Measurements from ENCODE around the gene RAB11FIP2.

RAB11FIP2 gene

DNA sequence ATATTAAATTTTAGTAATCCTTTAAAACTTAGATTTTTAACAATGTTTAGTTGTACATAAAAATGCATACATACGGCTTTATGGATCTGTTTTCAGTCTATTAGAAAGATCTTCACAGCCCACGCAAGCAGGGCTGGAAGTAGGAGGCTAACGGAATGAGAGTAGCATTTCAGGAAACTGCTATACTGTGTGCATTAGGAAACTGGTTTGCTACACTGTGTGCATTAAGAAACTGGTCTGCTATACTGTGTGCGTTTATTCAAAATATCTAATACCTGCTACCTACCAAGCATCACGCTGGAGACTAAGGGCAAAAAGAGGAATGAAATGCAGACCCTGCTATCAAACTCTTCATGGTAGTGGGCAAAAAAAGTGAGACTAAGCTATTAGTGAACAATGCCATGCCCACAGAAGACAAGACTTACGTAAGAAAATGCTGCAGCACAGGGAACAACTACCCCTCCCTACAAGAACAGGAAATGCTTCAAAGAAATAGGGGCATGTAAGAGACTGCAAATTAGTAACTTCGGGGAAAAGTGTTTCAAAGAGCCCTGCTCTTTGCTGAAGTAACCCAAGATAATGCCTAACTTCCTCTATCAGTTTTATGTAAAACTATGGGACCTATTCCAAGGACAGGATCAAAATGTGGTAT, 11.3 kb downstream of the RAB11FIP2 start:
- H3K4me3 ChIP-seq (ENCODE audit: low read length in 2 of 2), result no peak overlapping the region
- H3K4me1 ChIP-seq (ENCODE audit: control insufficient read depth in 2 of 2, insufficient read depth in 2 of 2, low read length in 2 of 2), result no peaks in the 10 kb centered on the region

DNA sequence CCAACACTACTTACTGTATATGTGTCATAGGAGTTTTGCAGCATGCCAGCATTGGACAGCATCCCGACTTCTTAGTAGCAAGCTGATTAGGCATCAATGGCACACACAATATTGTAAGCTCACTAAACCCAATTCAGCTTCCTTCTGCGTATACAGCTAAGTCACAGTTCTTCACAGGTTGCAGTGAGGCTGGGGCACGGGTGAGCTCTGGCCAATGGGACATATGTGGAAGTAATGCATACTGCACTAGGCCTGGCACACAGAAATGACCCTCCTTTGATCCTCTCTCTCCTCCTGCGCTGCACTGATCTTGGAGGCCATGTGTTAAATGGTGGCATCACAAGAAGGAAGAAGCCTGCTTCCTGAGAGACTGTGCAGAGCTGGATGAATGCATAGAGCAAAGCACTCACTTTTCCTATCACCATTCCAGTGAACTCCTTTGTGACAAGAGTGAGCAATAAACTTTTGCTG, 11.9 kb downstream of the RAB11FIP2 start:
- no peaks in the 10 kb centered on the region for H3K4me1 ChIP-seq (ENCODE audit: control insufficient read depth in 2 of 2, insufficient read depth in 2 of 2, low read length in 2 of 2)
- no peak overlapping the region for H3K9ac ChIP-seq (ENCODE audit: low read depth in 1 of 2, low read length in 2 of 2)
- H3K36me3 ChIP-seq (ENCODE audit: control insufficient read depth in 2 of 2, insufficient read depth in 2 of 2, low read length in 2 of 2), result peaks cover 3 to 10% of the 10 kb centered on the region in 2 donors
- no peaks in the 10 kb centered on the region for H3K9me3 ChIP-seq (ENCODE audit: control insufficient read depth in 2 of 2, low read length in 2 of 2)
- no peak overlapping the region for H3K4me3 ChIP-seq (ENCODE audit: low read length in 2 of 2)
- no peaks in the 10 kb centered on the region for H3K27me3 ChIP-seq (ENCODE audit: control insufficient read depth in 2 of 2, insufficient read depth in 2 of 2, low read length in 2 of 2)
- H3K27ac ChIP-seq (ENCODE audit: low read depth in 2 of 2, low read length in 2 of 2), result no peak overlapping the region

More for the DNA sequence above, 11.3 kb downstream of the RAB11FIP2 start:
- Histone ChIP-seq H3K27me3 (ENCODE audit: control insufficient read depth in 2 of 2, insufficient read depth in 2 of 2, low read length in 2 of 2) (no peaks in the 10 kb centered on the region), H3K9ac (ENCODE audit: low read depth in 1 of 2, low read length in 2 of 2) (no peak overlapping the region), H3K27ac (ENCODE audit: low read depth in 2 of 2, low read length in 2 of 2) (no peak overlapping the region), H3K9me3 (ENCODE audit: control insufficient read depth in 2 of 2, low read length in 2 of 2) (no peaks in the 10 kb centered on the region), H3K36me3 (ENCODE audit: control insufficient read depth in 2 of 2, insufficient read depth in 2 of 2, low read length in 2 of 2) (peaks cover 3 to 10% of the 10 kb centered on the region in 2 donors)

DNA sequence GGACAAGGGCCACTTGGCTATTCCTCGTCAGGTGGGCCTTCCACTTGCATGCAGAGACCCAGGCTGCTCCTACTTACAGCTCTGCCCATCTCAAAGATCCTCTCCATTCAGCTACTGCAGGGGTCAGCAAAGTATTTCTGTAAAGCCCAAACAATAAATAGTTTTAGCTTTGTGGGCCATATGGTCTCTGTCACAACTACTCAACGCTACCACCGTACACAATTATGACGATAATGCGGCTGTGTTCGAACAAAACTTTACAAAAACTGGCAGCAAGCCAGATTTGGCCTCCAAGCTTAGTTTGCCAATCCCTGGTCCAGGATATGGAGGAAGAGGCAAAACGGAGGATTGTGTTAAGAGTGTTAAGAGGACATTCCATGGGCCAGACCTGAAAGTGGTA, 12.8 kb downstream of the RAB11FIP2 start:
- no peaks in the 10 kb centered on the region for H3K9me3 ChIP-seq (ENCODE audit: control insufficient read depth in 2 of 2, low read length in 2 of 2)
- H3K4me1 ChIP-seq (ENCODE audit: control insufficient read depth in 2 of 2, insufficient read depth in 2 of 2, low read length in 2 of 2), result no peaks in the 10 kb centered on the region
- no peak overlapping the region for H3K4me3 ChIP-seq (ENCODE audit: low read length in 2 of 2)

DNA sequence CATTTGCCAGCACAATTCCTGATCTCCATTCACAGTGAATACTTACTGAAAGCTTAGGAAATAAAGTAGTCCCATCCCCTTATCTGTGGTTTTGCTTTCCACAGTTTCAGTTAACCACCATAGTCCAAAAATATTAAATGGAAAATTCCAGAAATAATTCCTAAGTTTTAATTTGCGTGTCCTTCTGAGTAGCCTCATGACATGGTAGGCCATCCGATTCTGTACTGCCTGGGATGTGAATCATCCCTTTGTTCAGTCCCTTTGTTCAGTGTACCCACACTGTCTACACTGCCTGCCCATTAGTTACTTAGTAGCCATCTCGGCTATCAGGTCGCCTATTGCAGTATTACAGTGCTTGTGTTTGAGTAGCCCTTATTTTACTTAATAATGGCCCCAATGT, 14.2 kb downstream of the RAB11FIP2 start:
- Histone ChIP-seq H3K4me1 (ENCODE audit: control insufficient read depth in 2 of 2, insufficient read depth in 2 of 2, low read length in 2 of 2) (no peaks in the 10 kb centered on the region), H3K4me3 (ENCODE audit: low read length in 2 of 2) (no peak overlapping the region), H3K9ac (ENCODE audit: low read depth in 1 of 2, low read length in 2 of 2) (no peak overlapping the region), H3K27me3 (ENCODE audit: control insufficient read depth in 2 of 2, insufficient read depth in 2 of 2, low read length in 2 of 2) (no peaks in the 10 kb centered on the region), H3K36me3 (ENCODE audit: control insufficient read depth in 2 of 2, insufficient read depth in 2 of 2, low read length in 2 of 2) (peaks cover 3 to 10% of the 10 kb centered on the region in 2 donors), H3K9me3 (ENCODE audit: control insufficient read depth in 2 of 2, low read length in 2 of 2) (no peaks in the 10 kb centered on the region), H3K27ac (ENCODE audit: low read depth in 2 of 2, low read length in 2 of 2) (no peak overlapping the region)

More for the DNA sequence above, 12.8 kb downstream of the RAB11FIP2 start:
- no peak overlapping the region for H3K9ac ChIP-seq (ENCODE audit: low read depth in 1 of 2, low read length in 2 of 2)
- H3K27me3 ChIP-seq (ENCODE audit: control insufficient read depth in 2 of 2, insufficient read depth in 2 of 2, low read length in 2 of 2), result no peaks in the 10 kb centered on the region
- H3K27ac ChIP-seq (ENCODE audit: low read depth in 2 of 2, low read length in 2 of 2), result no peak overlapping the region
- H3K36me3 ChIP-seq (ENCODE audit: control insufficient read depth in 2 of 2, insufficient read depth in 2 of 2, low read length in 2 of 2), result peaks cover 3 to 10% of the 10 kb centered on the region in 2 donors

DNA sequence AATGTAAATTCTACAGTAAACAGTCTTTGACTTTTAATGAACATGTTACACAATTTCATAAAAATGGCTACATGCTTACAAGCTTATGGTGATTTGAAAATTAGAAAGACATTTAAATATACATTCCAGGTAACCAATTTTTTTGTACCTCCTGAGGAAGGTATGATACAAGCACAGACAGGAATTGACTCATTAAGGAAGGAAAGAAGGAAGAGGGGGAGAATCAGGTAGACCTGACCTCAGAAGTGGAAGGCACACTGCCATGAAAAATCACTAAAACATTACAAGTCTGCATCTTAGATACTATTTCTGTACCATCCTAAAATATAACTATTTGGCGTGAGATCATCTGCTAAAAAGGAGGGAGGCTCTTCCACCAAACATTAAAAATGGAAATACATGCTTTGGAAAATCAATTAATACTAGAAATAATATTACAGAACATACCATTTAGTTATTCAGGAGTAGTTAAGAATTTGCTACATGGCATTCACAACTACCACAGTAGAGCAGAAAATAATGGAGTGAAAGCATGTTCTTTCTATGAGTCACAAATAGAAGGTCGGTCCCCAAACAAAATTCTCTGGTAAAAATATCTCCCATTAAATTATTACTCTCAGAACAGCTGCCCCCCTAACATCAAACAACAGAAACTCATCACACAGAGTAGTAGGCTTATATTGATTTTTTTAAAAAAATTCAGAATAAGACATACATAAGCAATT, 15.2 kb downstream of the RAB11FIP2 start:
- Histone ChIP-seq H3K9ac (ENCODE audit: low read depth in 1 of 2, low read length in 2 of 2) (no peak overlapping the region), H3K27me3 (ENCODE audit: control insufficient read depth in 2 of 2, insufficient read depth in 2 of 2, low read length in 2 of 2) (no peaks in the 10 kb centered on the region), H3K4me3 (ENCODE audit: low read length in 2 of 2) (no peak overlapping the region), H3K9me3 (ENCODE audit: control insufficient read depth in 2 of 2, low read length in 2 of 2) (no peaks in the 10 kb centered on the region), H3K36me3 (ENCODE audit: control insufficient read depth in 2 of 2, insufficient read depth in 2 of 2, low read length in 2 of 2) (peaks cover 3 to 10% of the 10 kb centered on the region in 2 donors), H3K4me1 (ENCODE audit: control insufficient read depth in 2 of 2, insufficient read depth in 2 of 2, low read length in 2 of 2) (no peaks in the 10 kb centered on the region), H3K27ac (ENCODE audit: low read depth in 2 of 2, low read length in 2 of 2) (no peak overlapping the region)

DNA sequence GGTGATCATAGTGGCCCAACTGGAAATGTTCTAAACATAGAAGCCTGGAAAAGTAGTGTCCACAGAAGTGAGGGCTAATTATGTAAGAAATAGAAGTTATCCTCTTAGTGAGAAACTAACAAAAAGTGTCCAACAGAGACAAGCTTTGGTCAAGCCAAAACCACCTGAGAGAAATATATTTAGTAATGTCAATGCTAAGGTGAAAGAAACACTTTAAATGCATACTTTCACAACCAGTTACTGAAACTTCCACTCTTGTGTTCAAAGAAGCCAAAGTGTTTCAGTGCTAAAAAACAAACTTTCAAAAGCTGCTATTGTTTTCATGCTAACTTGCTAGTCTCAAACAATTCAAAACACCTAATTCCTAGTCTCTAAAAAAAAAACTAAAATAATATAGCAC, 18.1 kb downstream of the RAB11FIP2 start:
- Histone ChIP-seq H3K4me1 (ENCODE audit: control insufficient read depth in 2 of 2, insufficient read depth in 2 of 2, low read length in 2 of 2) (no peaks in the 10 kb centered on the region), H3K27ac (ENCODE audit: low read depth in 2 of 2, low read length in 2 of 2) (no peak overlapping the region), H3K9me3 (ENCODE audit: control insufficient read depth in 2 of 2, low read length in 2 of 2) (no peaks in the 10 kb centered on the region), H3K9ac (ENCODE audit: low read depth in 1 of 2, low read length in 2 of 2) (no peak overlapping the region), H3K4me3 (ENCODE audit: low read length in 2 of 2) (no peak overlapping the region), H3K36me3 (ENCODE audit: control insufficient read depth in 2 of 2, insufficient read depth in 2 of 2, low read length in 2 of 2) (peaks cover 0 to 4% of the 10 kb centered on the region in 2 donors), H3K27me3 (ENCODE audit: control insufficient read depth in 2 of 2, insufficient read depth in 2 of 2, low read length in 2 of 2) (no peaks in the 10 kb centered on the region)

DNA sequence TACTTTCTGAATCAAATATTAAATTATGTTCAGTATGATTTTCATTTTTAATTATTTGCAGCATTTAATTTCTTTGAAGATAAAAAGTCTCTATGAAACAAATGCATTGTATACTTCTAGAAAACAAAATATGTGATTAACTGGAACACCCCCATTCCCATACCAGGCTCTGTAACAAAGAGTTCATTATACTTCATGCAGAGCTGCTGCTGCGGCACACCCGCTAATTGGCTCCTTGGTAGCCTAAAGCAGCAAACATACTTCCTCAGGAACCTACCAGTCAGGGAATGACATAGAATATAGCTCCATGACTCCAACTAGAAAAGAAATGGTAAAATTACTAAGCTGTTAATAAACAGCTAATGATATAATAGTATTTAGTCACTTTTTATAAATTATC, 19.3 kb downstream of the RAB11FIP2 start:
- Histone ChIP-seq H3K9ac (ENCODE audit: low read depth in 1 of 2, low read length in 2 of 2) (no peak overlapping the region), H3K4me1 (ENCODE audit: control insufficient read depth in 2 of 2, insufficient read depth in 2 of 2, low read length in 2 of 2) (no peaks in the 10 kb centered on the region), H3K27me3 (ENCODE audit: control insufficient read depth in 2 of 2, insufficient read depth in 2 of 2, low read length in 2 of 2) (no peaks in the 10 kb centered on the region), H3K36me3 (ENCODE audit: control insufficient read depth in 2 of 2, insufficient read depth in 2 of 2, low read length in 2 of 2) (no peaks in the 10 kb centered on the region), H3K4me3 (ENCODE audit: low read length in 2 of 2) (no peak overlapping the region), H3K9me3 (ENCODE audit: control insufficient read depth in 2 of 2, low read length in 2 of 2) (no peaks in the 10 kb centered on the region), H3K27ac (ENCODE audit: low read depth in 2 of 2, low read length in 2 of 2) (no peak overlapping the region)

DNA sequence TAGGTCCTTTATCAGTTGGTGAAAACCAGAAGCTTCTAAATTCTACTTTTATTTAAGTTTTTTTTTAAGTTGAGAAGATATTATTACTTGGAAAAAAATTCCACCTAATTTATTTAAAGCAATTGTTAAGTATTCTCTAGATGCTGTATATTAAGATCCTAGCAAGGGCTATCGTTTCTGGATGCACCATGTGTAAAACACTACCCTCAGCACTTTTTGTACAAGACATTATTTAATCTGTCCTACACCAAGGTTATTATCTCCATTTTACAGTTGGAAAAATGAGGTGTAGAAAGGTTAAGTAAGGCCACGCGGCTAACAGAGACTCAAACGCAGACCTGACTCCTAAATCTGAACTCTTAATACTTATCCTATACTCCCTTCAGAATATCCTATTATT, 19.8 kb downstream of the RAB11FIP2 start:
- no peaks in the 10 kb centered on the region for H3K9me3 ChIP-seq (ENCODE audit: control insufficient read depth in 2 of 2, low read length in 2 of 2)
- no peaks in the 10 kb centered on the region for H3K36me3 ChIP-seq (ENCODE audit: control insufficient read depth in 2 of 2, insufficient read depth in 2 of 2, low read length in 2 of 2)
- H3K9ac ChIP-seq (ENCODE audit: low read depth in 1 of 2, low read length in 2 of 2), result no peak overlapping the region
- no peak overlapping the region for H3K4me3 ChIP-seq (ENCODE audit: low read length in 2 of 2)
- H3K27me3 ChIP-seq (ENCODE audit: control insufficient read depth in 2 of 2, insufficient read depth in 2 of 2, low read length in 2 of 2), result no peaks in the 10 kb centered on the region
- no peaks in the 10 kb centered on the region for H3K4me1 ChIP-seq (ENCODE audit: control insufficient read depth in 2 of 2, insufficient read depth in 2 of 2, low read length in 2 of 2)
- no peak overlapping the region for H3K27ac ChIP-seq (ENCODE audit: low read depth in 2 of 2, low read length in 2 of 2)

DNA sequence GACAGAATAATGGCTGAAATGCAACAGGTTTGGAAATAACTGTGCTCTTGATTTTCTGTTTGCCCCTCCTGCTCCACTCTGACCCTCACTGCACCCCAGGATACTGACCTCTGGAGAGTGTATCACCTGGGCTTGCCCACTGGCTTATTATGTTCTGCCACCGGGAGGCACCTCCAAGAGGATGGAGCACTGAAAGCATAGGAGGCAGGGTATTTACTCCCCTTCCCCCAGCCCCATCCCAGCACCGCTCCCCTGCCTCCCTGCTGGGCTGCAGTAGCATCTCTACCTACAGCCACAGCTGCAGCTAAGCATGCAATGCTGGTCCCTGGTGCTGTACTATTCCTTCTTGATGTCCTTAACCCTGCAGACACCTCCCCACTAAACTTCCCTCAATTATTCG, 26.4 kb downstream of the RAB11FIP2 start:
- Histone ChIP-seq H3K27ac (ENCODE audit: low read depth in 2 of 2, low read length in 2 of 2) (no peak overlapping the region), H3K27me3 (ENCODE audit: control insufficient read depth in 2 of 2, insufficient read depth in 2 of 2, low read length in 2 of 2) (no peaks in the 10 kb centered on the region), H3K4me1 (ENCODE audit: control insufficient read depth in 2 of 2, insufficient read depth in 2 of 2, low read length in 2 of 2) (no peaks in the 10 kb centered on the region), H3K36me3 (ENCODE audit: control insufficient read depth in 2 of 2, insufficient read depth in 2 of 2, low read length in 2 of 2) (peaks cover 3% of the 10 kb centered on the region in 2 donors), H3K9me3 (ENCODE audit: control insufficient read depth in 2 of 2, low read length in 2 of 2) (no peaks in the 10 kb centered on the region), H3K9ac (ENCODE audit: low read depth in 1 of 2, low read length in 2 of 2) (no peak overlapping the region), H3K4me3 (ENCODE audit: low read length in 2 of 2) (no peak overlapping the region)

DNA sequence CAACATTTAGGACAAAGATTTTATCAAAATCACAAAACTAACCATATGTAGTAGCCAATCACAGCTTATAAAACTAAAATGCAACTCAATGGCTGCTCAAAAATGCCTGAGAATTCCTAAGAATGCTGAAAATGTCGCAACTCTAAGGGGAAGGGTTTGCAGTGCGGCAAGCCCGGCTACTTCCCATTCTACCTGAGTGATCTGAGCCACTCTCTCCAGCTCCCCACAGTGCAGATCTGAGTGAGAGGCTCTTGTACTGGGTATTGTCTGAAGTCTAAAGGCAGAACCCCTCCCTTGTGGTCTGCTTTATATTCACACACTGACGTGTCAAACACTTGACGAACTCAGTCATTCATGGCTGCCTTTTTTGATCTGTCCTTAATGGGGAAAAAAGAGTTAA, 28.9 kb downstream of the RAB11FIP2 start:
- no peaks in the 10 kb centered on the region for H3K4me1 ChIP-seq (ENCODE audit: control insufficient read depth in 2 of 2, insufficient read depth in 2 of 2, low read length in 2 of 2)
- peaks cover 3% of the 10 kb centered on the region in 2 donors for H3K36me3 ChIP-seq (ENCODE audit: control insufficient read depth in 2 of 2, insufficient read depth in 2 of 2, low read length in 2 of 2)
- no peak overlapping the region for H3K27ac ChIP-seq (ENCODE audit: low read depth in 2 of 2, low read length in 2 of 2)
- H3K9ac ChIP-seq (ENCODE audit: low read depth in 1 of 2, low read length in 2 of 2), result no peak overlapping the region
- H3K9me3 ChIP-seq (ENCODE audit: control insufficient read depth in 2 of 2, low read length in 2 of 2), result no peaks in the 10 kb centered on the region
- no peak overlapping the region for H3K4me3 ChIP-seq (ENCODE audit: low read length in 2 of 2)
- H3K27me3 ChIP-seq (ENCODE audit: control insufficient read depth in 2 of 2, insufficient read depth in 2 of 2, low read length in 2 of 2), result no peaks in the 10 kb centered on the region
